CD8-positive, alpha-beta memory T cell (primary cell): Measurements from ENCODE around the gene PRSS38. TPM values are rescaled to one million over a fixed set of nuclear protein-coding genes. Genes with fewer than 3 reads are reported as not detected.
"Not testable (repeated sequence)": the region's sequence is repeated elsewhere in the genome, so short reads cannot be mapped to it uniquely, and the experiment has no call there.

Source experiments
- CTCF ChIA-PET: fragments of 350-600 bp; sonication (Branson Sonifier 250); formaldehyde crosslinking; loops from one replicate; lab custom pipeline; 2021; ENCODE audit warnings: antibody characterized with exemption; lab: Charles Lee
- POLR2A ChIA-PET: fragments of 350-600 bp; sonication (Branson Sonifier 250); formaldehyde crosslinking; loops from one replicate; lab custom pipeline; 2021; ENCODE audit warnings: antibody characterized with exemption; lab: Charles Lee
- DNase-seq, 5 donors: peaks; one replicate each; pipeline versions ENCODE4 v3.0.0 to v3.0.0-alpha.2; 2020 to 2022; ENCODE audit warnings: mixed read lengths in 1 of 5
- H3K27ac ChIP-seq: one replicate; pipeline ENCODE4 v1.7.0; 2013; ENCODE audit warnings: low read depth, mild to moderate bottlenecking, low read length, moderate library complexity
- H3K27me3 ChIP-seq: 2 replicates; pipeline ENCODE4 v1.7.0; 2013; ENCODE audit warnings: low read length, mild to moderate bottlenecking; ENCODE audit not compliant: insufficient read depth, poor library complexity, severe bottlenecking
- H3K36me3 ChIP-seq: 2 replicates; pipeline ENCODE4 v1.7.0; 2013; ENCODE audit warnings: mild to moderate bottlenecking, low read length, moderate library complexity; ENCODE audit not compliant: insufficient read depth
- H3K4me1 ChIP-seq: 2 replicates; pipeline ENCODE4 v1.7.0; 2013; ENCODE audit warnings: mild to moderate bottlenecking, low read length, moderate library complexity; ENCODE audit not compliant: insufficient read depth
- H3K4me3 ChIP-seq: 2 replicates; pipeline ENCODE4 v1.7.0; 2013; ENCODE audit warnings: mild to moderate bottlenecking, low read length
- H3K9me3 ChIP-seq: 2 replicates; pipeline ENCODE4 v1.7.0; 2013; ENCODE audit warnings: mild to moderate bottlenecking, low read length
- H3K27ac Mint-ChIP-seq, 8 donors: one replicate each; pipeline ENCODE4 v1.8.0; 2020 to 2021; ENCODE audit warnings: mixed read lengths in 8 of 8, mild to moderate bottlenecking in 6 of 8, inconsistent platforms in 3 of 8, moderate library complexity in 3 of 8
- H3K27me3 Mint-ChIP-seq, 2 donors: one replicate each; pipeline ENCODE4 v1.8.0; 2020 to 2021; ENCODE audit warnings: mixed read lengths in 2 of 2, mild to moderate bottlenecking in 1 of 2, moderate library complexity in 1 of 2
- H3K36me3 Mint-ChIP-seq, 3 donors: one replicate each; pipeline ENCODE4 v1.8.0; 2020 to 2021; ENCODE audit warnings: mixed read lengths in 3 of 3, inconsistent platforms in 1 of 3, mild to moderate bottlenecking in 1 of 3
- H3K4me1 Mint-ChIP-seq, 3 donors: one replicate each; pipeline ENCODE4 v1.8.0; 2020 to 2021; ENCODE audit warnings: mixed read lengths in 3 of 3, inconsistent platforms in 1 of 3, mild to moderate bottlenecking in 1 of 3
- H3K4me3 Mint-ChIP-seq, 7 donors: one replicate each; pipeline ENCODE4 v1.8.0; 2020 to 2021; ENCODE audit warnings: mixed read lengths in 7 of 7, mild to moderate bottlenecking in 6 of 7, moderate library complexity in 4 of 7, inconsistent platforms in 2 of 7
- H3K9me3 Mint-ChIP-seq, 5 donors: one replicate each; pipeline ENCODE4 v1.8.0; 2020 to 2022; ENCODE audit warnings: mixed read lengths in 5 of 5, mild to moderate bottlenecking in 3 of 5, moderate library complexity in 2 of 5, inconsistent platforms in 1 of 5
- polyA plus RNA-seq: library from polyadenylated mRNA; unstranded; fragments of 300-500 nt; fragmentation: Illumina TruSeq; gene quantifications from one replicate; pipeline ENCODE4 v1.2.3, GENCODE V29; 2021
- total RNA-seq, 2 experiments: library from RNA; stranded (reverse); gene quantifications; one replicate each; pipeline ENCODE4 v1.2.3, GENCODE V29; 2021

PRSS38 gene
- total and polyA plus RNA-seq, 3 experiments from 2014 or later = not detected

DNA sequence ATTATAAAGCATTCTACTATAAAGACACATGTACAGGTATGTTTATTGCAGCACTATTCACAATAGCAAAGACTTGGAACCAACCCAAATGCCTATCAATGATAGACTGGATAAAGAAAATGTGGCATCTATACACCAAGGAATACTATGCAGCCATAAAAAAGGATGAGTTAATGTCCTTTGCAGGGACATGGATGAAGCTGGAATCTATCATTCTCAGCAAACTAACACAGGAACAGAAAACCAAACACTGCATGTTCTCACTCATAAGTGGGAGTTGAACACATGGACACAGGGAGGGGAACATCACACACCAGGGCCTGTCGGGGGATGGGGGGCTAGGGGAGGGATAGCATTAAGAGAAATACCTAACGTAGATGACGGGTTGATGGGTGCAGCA is 62.3 kb downstream of the PRSS38 start:
- H3K36me3 ChIP-seq, CTCF ChIA-PET, POLR2A ChIA-PET: not testable (repeated sequence)

DNA sequence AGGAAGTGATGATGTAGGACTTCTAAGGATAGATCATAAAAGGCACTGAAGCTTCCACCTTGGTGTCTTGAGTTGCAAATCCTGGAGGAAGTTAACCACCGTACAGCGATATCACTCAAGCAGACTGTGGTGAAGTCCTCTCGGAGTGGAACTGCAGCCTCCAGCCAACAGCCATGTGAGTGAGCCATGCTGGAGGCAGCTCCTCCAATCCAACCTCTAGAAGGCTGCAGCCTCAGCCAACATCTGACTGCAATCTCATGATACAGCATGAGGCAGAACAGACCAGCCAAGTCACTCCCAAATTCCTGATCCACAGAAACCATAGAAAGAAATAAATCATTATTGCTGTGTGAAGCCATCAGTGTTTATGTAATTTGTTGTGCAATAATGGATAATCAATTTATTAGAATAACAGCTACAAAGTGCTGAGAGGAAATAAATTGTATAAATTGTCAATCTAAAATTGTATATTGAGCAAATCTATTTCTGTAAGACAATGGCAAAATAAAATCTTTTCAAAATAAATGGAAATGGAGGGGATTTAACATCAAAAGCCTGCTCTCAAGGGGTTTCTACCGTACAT is 65.0 kb downstream of the PRSS38 start:
- Mint-ChIP-seq H3K4me3 (no peak overlapping the region), H3K4me1 (peaks cover 6 to 22% (median 14%) of the 10 kb centered on the region in 3 donors), H3K27me3 (peaks cover 0 to 4% of the 10 kb centered on the region in 2 donors), H3K27ac (no peak overlapping the region), H3K9me3 (no peaks in the 10 kb centered on the region), H3K36me3 (peaks cover 0 to 4% (median 0%) of the 10 kb centered on the region in 3 donors)
- peaks cover 14% of the 10 kb centered on the region for H3K4me1 ChIP-seq
- no peak for DNase-seq
- POLR2A ChIA-PET = no interaction called here
- no peaks in the 10 kb centered on the region for H3K9me3 ChIP-seq
- no peak overlapping the region for H3K27ac ChIP-seq
- H3K4me3 ChIP-seq = no peak overlapping the region
- H3K36me3 ChIP-seq = no peaks in the 10 kb centered on the region
- H3K27me3 ChIP-seq = no peaks in the 10 kb centered on the region
- CTCF ChIA-PET = no interaction called here

More for the DNA sequence above, 62.3 kb downstream of the PRSS38 start:
- not testable (repeated sequence) for H3K9me3 ChIP-seq, H3K4me3 ChIP-seq, H3K4me3 Mint-ChIP-seq, H3K27ac ChIP-seq, H3K9me3 Mint-ChIP-seq, H3K4me1 ChIP-seq, H3K27ac Mint-ChIP-seq, DNase-seq, H3K4me1 Mint-ChIP-seq, H3K27me3 ChIP-seq
- H3K27me3 Mint-ChIP-seq = peaks cover 7 to 19% of the 10 kb centered on the region in 2 donors
- H3K36me3 Mint-ChIP-seq = peaks cover 0 to 13% (median 1%) of the 10 kb centered on the region in 3 donors

DNA sequence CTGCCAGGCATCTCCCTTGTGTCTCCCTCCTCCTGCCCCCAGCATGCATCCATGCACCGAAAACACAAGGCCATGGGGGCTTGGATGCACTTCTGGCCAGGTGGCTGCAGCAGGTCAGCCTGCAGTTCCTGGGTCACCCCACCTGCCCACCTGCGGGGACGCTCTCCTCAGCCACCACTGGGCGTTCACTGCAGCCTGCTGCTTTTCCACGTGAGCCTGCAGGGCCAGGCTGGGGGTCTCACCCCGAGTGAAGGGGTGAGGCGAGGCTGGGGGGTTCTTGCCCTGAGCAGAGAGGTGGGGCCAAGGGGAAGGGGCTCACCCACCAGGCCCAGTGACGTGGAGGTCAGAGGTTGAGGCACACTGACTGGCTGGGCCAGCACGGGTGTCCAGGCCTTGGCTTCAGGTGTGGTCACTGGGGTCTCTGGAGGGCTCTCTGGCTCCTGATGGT is 67.6 kb downstream of the PRSS38 start:
- peaks cover 36% of the 10 kb centered on the region for H3K4me1 ChIP-seq
- H3K4me3 ChIP-seq = no peak overlapping the region
- H3K9me3 ChIP-seq = no peaks in the 10 kb centered on the region
- no peak overlapping the region for H3K27ac ChIP-seq
- Mint-ChIP-seq H3K27me3 (no peaks in the 10 kb centered on the region), H3K4me3 (no peak overlapping the region), H3K27ac (peak overlapping the region in 1 of 8 donors; percentile 50), H3K36me3 (no peaks in the 10 kb centered on the region), H3K9me3 (no peaks in the 10 kb centered on the region), H3K4me1 (peaks cover 16 to 41% (median 26%) of the 10 kb centered on the region in 3 donors)
- DNase-seq = no peak
- H3K27me3 ChIP-seq = no peaks in the 10 kb centered on the region
- ChIA-PET CTCF (interaction anchor here (1.3 kb wide), 1 partner anchor 117 kb away, joined by 3 read pairs; no protein-coding TSS in a partner anchor), POLR2A (no interaction called here)
- no peaks in the 10 kb centered on the region for H3K36me3 ChIP-seq

DNA sequence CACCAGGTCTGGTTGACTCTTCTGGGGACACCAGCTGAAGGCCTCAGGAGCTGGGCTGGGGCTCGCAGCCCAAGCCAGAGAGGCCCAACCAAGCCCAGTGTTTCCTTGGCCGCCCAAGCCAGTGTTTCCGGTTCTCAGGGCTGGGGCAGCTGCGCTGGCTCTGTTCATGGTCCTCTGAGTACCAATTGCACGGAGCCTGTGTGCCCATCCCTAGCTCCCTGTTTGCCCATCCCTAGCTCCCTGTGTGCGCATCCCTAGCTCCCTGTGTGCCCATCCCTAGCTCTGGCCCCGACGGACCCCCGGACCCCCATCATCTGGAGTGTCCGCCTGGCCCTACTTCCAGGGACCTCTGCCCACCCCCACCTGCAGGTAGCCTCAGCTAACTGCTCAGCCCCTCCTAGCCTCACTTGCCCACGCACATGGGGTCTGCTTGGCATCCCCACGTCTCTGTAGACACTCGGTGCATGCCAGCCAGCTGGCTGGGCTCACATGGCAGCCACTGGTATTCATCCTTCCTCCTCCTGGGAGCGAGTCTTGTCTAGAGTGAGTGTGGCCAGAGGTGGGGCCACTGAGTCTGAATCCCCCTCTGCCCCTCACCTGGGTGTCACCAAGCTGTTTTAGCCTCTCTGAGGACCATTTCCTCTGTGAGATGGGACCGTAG is 68.3 kb downstream of the PRSS38 start:
- peak in 1 of 5 donors; percentile 41 for DNase-seq
- no peaks in the 10 kb centered on the region for H3K36me3 Mint-ChIP-seq
- no peak overlapping the region for H3K4me3 Mint-ChIP-seq
- POLR2A ChIA-PET = no interaction called here
- no peaks in the 10 kb centered on the region for H3K9me3 Mint-ChIP-seq
- H3K27me3 Mint-ChIP-seq = no peaks in the 10 kb centered on the region
- CTCF ChIA-PET = interaction anchor here (1.3 kb wide), 1 partner anchor 118 kb away, joined by 3 read pairs; no protein-coding TSS in a partner anchor
- H3K36me3 ChIP-seq = no peaks in the 10 kb centered on the region
- no peak overlapping the region for H3K4me3 ChIP-seq
- no peaks in the 10 kb centered on the region for H3K9me3 ChIP-seq
- H3K4me1 ChIP-seq = peaks cover 36% of the 10 kb centered on the region
- no peak overlapping the region for H3K27ac ChIP-seq
- peaks cover 16 to 46% (median 26%) of the 10 kb centered on the region in 3 donors for H3K4me1 Mint-ChIP-seq
- H3K27me3 ChIP-seq = no peaks in the 10 kb centered on the region
- H3K27ac Mint-ChIP-seq = peak overlapping the region in 1 of 8 donors; percentile 36

DNA sequence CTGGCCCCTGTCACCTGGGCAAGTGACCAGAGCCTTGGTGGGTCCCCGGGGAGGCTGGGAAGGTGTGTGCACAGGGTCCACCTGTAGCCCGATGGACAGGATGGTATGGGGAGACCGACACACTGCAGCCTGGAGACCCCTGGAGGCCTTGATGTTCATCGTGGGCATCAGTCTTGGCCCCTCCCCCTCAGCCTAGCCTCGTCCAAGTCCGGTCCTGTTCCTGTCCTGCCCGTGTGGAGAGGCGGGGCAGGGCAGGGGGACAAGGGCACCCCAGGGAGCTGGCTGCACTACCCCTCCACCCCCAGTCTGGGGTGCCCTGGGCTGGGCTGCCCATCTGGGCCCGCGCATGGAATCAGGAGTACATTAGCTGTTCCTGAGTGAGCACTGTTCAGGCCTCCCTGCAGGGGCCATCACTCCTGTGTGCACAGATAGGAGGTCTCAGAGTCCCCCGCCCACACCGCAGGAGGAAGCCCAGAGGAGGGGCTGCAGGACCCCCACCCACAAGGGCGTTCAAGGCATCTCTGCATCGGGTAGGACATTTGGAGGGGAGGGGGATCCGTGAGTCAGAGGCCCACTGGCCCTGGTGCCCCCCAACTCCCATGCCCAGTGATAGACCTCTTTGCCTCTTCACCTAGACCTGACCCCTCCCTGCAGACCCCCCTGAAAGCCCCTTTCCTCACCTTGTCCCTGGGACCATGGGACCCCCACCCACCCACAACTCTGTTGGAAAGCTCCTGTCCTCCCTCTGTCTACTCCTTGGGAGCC is 69.1 kb downstream of the PRSS38 start:
- POLR2A ChIA-PET = no interaction called here
- H3K27ac ChIP-seq = no peak overlapping the region

DNA sequence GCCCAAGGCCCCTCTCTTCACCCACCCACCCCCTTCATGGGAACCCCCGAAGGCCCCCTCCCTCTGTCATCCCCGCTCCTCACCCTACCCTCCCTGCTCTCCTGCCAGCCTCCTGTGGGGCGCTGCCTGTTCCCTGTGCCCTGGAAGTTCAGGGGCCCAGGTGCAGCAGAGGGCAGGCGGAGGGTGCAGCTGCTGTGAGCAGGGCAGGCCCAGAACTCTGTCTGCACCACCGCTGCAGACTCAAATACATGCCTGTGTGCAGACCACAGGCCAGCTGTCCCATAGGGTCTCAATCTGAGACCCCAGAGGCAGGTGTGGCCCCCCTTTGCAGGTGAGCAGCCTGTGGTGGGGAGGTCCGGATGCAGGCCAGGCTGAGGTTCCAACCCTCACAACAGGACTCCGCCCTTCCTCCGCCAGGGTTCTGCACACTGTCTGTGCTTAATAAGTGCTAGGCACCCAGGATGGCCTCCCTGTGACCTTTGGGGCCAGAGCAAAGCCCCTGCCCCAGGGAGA is 69.7 kb downstream of the PRSS38 start:
- peak overlapping the region; percentile 59 for H3K4me3 ChIP-seq
- Mint-ChIP-seq H3K4me3 (peak overlapping the region; percentile 47 to 81 (median 74)), H3K27me3 (no peaks in the 10 kb centered on the region), H3K9me3 (no peaks in the 10 kb centered on the region), H3K27ac (peak overlapping the region; percentile 56 to 89 (median 88)), H3K36me3 (no peaks in the 10 kb centered on the region), H3K4me1 (peaks cover 16 to 46% (median 26%) of the 10 kb centered on the region in 3 donors)
- peak in 4 of 5 donors; percentile 6 to 56 (median 28) for DNase-seq
- POLR2A ChIA-PET = no interaction called here
- H3K9me3 ChIP-seq = no peaks in the 10 kb centered on the region
- H3K4me1 ChIP-seq = peaks cover 36% of the 10 kb centered on the region
- no peaks in the 10 kb centered on the region for H3K36me3 ChIP-seq
- CTCF ChIA-PET = interaction anchor here (1.5 to 1.9 kb wide), 2 partner anchors 122 to 123 kb away, joined by 3 to 7 read pairs; no protein-coding TSS in a partner anchor
- no peaks in the 10 kb centered on the region for H3K27me3 ChIP-seq
- no peak overlapping the region for H3K27ac ChIP-seq

More for the DNA sequence above, 69.1 kb downstream of the PRSS38 start:
- peaks cover 16 to 46% (median 26%) of the 10 kb centered on the region in 3 donors for H3K4me1 Mint-ChIP-seq
- H3K4me3 Mint-ChIP-seq = peak overlapping the region in 4 of 7 donors; percentile 9 to 23 (median 19)
- H3K36me3 ChIP-seq = no peaks in the 10 kb centered on the region
- CTCF ChIA-PET = no interaction called here
- no peaks in the 10 kb centered on the region for H3K27me3 Mint-ChIP-seq
- DNase-seq = peak in 1 of 5 donors; percentile 43
- H3K9me3 ChIP-seq = no peaks in the 10 kb centered on the region
- no peaks in the 10 kb centered on the region for H3K9me3 Mint-ChIP-seq
- no peak overlapping the region for H3K4me3 ChIP-seq
- H3K4me1 ChIP-seq = peaks cover 36% of the 10 kb centered on the region
- peak overlapping the region in 1 of 8 donors; percentile 33 for H3K27ac Mint-ChIP-seq
- no peaks in the 10 kb centered on the region for H3K27me3 ChIP-seq
- no peaks in the 10 kb centered on the region for H3K36me3 Mint-ChIP-seq

DNA sequence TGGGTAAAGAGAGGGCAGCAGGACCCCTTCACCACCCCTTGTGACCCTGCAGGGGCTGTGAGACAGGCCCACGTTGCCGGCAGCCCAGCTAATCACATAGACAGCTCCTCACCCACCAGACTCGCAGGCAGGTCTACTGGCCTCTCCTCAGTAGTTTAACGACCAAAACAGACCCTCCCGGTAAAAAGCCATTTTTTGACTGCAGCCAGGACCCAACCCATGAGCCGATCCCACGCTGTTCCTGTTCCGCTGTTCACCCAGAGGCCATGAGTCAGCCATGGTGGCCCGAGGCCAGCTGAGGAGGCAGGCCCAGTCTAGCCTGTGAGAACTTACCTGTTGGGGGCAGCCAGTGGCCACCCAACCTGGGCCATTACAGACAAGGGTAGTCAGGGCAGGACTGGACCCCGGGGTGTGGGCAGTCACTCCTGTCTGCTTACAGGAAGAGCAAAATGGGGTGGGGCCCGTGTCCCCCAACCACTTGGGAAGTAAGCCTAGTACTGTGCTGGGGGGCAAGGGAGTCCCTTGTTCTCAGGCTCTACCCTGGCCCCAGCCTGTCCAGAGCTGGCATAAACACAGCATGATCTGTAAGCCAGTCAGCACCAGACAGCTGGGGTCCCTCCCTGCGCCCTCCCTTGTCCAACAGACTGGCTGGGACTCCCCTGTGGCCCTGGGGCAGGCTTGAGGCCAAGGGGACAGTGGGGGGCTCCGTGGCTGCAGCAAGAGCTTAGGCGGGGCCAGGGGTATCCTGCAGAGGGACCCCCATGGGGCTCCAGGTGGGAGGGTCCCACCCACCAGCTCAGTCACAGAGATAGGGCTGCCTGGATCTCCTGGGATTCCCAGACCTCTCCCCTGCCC is 70.4 kb downstream of the PRSS38 start:
- peak in 2 of 5 donors; percentile 1 to 48 for DNase-seq
- peak overlapping the region; percentile 59 for H3K4me3 ChIP-seq
- ChIA-PET POLR2A (interaction anchor here (1.5 kb wide), 1 partner anchor 120 kb away, joined by 4 read pairs; no protein-coding TSS in a partner anchor), CTCF (interaction anchor here (1.0 to 1.9 kb wide), 3 partner anchors 22 to 124 kb away, joined by 3 to 7 read pairs (median 3); no protein-coding TSS in a partner anchor)
- peaks cover 16 to 46% (median 26%) of the 10 kb centered on the region in 3 donors for H3K4me1 Mint-ChIP-seq
- no peaks in the 10 kb centered on the region for H3K27me3 ChIP-seq
- no peaks in the 10 kb centered on the region for H3K36me3 Mint-ChIP-seq
- no peaks in the 10 kb centered on the region for H3K9me3 ChIP-seq
- H3K27ac Mint-ChIP-seq = peak overlapping the region; percentile 56 to 89 (median 88)
- peaks cover 36% of the 10 kb centered on the region for H3K4me1 ChIP-seq
- peak overlapping the region; percentile 47 to 81 (median 74) for H3K4me3 Mint-ChIP-seq
- H3K27me3 Mint-ChIP-seq = no peaks in the 10 kb centered on the region
- H3K9me3 Mint-ChIP-seq = no peaks in the 10 kb centered on the region
- no peaks in the 10 kb centered on the region for H3K36me3 ChIP-seq
- no peak overlapping the region for H3K27ac ChIP-seq
